Trophoblast cell (in vitro differentiated cells and primary cell): ENCODE results near the gene TOMM20.

ENCODE experiments used
- DNase-seq, 2 donors: peaks; one replicate each; pipeline ENCODE4 v3.0.0-alpha.2; 2016
- H2AFZ ChIP-seq: 2 replicates; pipeline ENCODE4 v1.6.1; 2013; ENCODE audit warnings: low read length, moderate library complexity, mild to moderate bottlenecking; ENCODE audit not compliant: insufficient read depth, poor library complexity
- H2AK5ac ChIP-seq: 2 replicates; pipeline ENCODE4 v1.6.1; 2013; ENCODE audit warnings: mild to moderate bottlenecking, low read length
- H2BK120ac ChIP-seq: 2 replicates; pipeline ENCODE4 v1.6.1; 2013; ENCODE audit warnings: low read length, mild to moderate bottlenecking, moderate library complexity; ENCODE audit not compliant: insufficient read depth, poor library complexity
- H2BK12ac ChIP-seq: 2 replicates; pipeline ENCODE4 v1.6.1; 2013; ENCODE audit warnings: mild to moderate bottlenecking, low read length, moderate library complexity
- H2BK5ac ChIP-seq: 2 replicates; pipeline ENCODE4 v1.6.1; 2013; ENCODE audit warnings: low read length, low read depth, moderate library complexity, mild to moderate bottlenecking; ENCODE audit not compliant: poor library complexity
- H3K14ac ChIP-seq: 2 replicates; pipeline ENCODE4 v1.6.1; 2013; ENCODE audit warnings: mild to moderate bottlenecking, low read length
- H3K18ac ChIP-seq: 2 replicates; pipeline ENCODE4 v1.6.1; 2013; ENCODE audit warnings: mild to moderate bottlenecking, low read length
- H3K23ac ChIP-seq: 2 replicates; pipeline ENCODE4 v1.6.1; 2013; ENCODE audit warnings: low read length
- H3K27ac ChIP-seq: 2 replicates; pipeline ENCODE4 v1.5.1; 2013; ENCODE audit warnings: low read depth, mild to moderate bottlenecking, inconsistent platforms, low read length, moderate library complexity
- H3K27me3 ChIP-seq: 2 replicates; pipeline ENCODE4 v1.6.1; 2013; ENCODE audit warnings: inconsistent platforms, mild to moderate bottlenecking, low read length, moderate library complexity; ENCODE audit not compliant: insufficient read depth
- H3K36me3 ChIP-seq, 2 experiments: 1 replicate in 1 of 2; 2 replicates in 1 of 2; pipeline ENCODE4 v1.6.1; 2013; ENCODE audit warnings: low read length in 2 of 2, mild to moderate bottlenecking in 2 of 2, moderate library complexity in 1 of 2; ENCODE audit not compliant: insufficient read depth in 2 of 2, control insufficient read depth in 1 of 2
- H3K4ac ChIP-seq: 2 replicates; pipeline ENCODE4 v1.6.1; 2013; ENCODE audit warnings: low read depth, mild to moderate bottlenecking, low read length, moderate library complexity
- H3K4me1 ChIP-seq, 2 experiments: 1 replicate in 1 of 2; 2 replicates in 1 of 2; pipeline ENCODE4 v1.6.1; 2013; ENCODE audit warnings: low read length in 2 of 2, mild to moderate bottlenecking in 2 of 2, moderate library complexity in 1 of 2; ENCODE audit not compliant: insufficient read depth in 2 of 2, control insufficient read depth in 1 of 2
- H3K4me2 ChIP-seq: 2 replicates; pipeline ENCODE4 v1.6.1; 2013; ENCODE audit warnings: inconsistent platforms, mild to moderate bottlenecking, low read length, moderate library complexity
- H3K4me3 ChIP-seq: 2 replicates; pipeline ENCODE4 v1.5.1; 2013; ENCODE audit warnings: mild to moderate bottlenecking, low read depth, low read length, inconsistent platforms
- H3K79me1 ChIP-seq: one replicate; pipeline ENCODE4 v1.6.1; 2013; ENCODE audit warnings: low read length
- H3K79me2 ChIP-seq: 2 replicates; pipeline ENCODE4 v1.6.1; 2013; ENCODE audit warnings: low read length, mild to moderate bottlenecking; ENCODE audit not compliant: control insufficient read depth, insufficient read depth, poor library complexity
- H3K9ac ChIP-seq: 2 replicates; pipeline ENCODE4 v1.6.1; 2013; ENCODE audit warnings: mild to moderate bottlenecking, low read length
- H3K9me3 ChIP-seq: 2 replicates; pipeline ENCODE4 v1.6.1; 2013; ENCODE audit warnings: low read depth, mild to moderate bottlenecking, control low read depth, inconsistent platforms, low read length; ENCODE audit not compliant: insufficient read depth
- H4K12ac ChIP-seq: 2 replicates; pipeline ENCODE4 v1.6.1; 2013; ENCODE audit warnings: low read depth, mild to moderate bottlenecking, low read length, moderate library complexity
- H4K8ac ChIP-seq: 2 replicates; pipeline ENCODE4 v1.6.1; 2013; ENCODE audit warnings: low read depth, mild to moderate bottlenecking, low read length, moderate library complexity
- H4K91ac ChIP-seq: one replicate; pipeline ENCODE4 v1.6.1; 2013; ENCODE audit warnings: low read depth, mild to moderate bottlenecking, low read length, moderate library complexity
- WGBS: extraction: QIAGEN DNeasy Blood & Tissue Kit; methylation state at CpG from one replicate; pipeline ENCODE4 v1.1.7; 2013; ENCODE audit warnings: missing lambda C conversion rate; ENCODE audit not compliant: insufficient read length, insufficient coverage; ENCODE audit errors: extremely low coverage; 5-methylcytosine and 5-hydroxymethylcytosine counted together

Gene TOMM20

DNA sequence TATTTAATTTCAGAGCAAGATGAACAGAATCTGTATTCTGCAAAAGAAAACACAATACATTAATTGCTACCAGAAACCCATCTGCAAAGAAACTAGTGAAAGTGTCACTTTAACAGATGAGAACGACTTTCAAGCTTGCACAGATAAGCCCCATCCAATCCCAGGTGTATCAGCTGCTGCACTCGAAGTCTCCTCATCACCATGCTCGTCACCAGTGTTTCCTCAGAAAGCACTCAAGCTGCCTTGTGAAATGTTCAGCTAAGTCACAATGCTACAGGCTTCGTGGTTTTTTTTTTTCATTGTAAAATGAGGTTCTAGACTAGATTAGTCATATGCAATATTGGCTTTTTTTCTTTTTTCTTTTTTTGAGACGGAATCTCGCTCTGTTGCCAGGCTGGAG is 3.3 kb upstream of the TOMM20 start:
- H2AFZ ChIP-seq, result no peak overlapping the region
- no CpG with 5 or more reads among the region's 6 CpGs for WGBS

DNA sequence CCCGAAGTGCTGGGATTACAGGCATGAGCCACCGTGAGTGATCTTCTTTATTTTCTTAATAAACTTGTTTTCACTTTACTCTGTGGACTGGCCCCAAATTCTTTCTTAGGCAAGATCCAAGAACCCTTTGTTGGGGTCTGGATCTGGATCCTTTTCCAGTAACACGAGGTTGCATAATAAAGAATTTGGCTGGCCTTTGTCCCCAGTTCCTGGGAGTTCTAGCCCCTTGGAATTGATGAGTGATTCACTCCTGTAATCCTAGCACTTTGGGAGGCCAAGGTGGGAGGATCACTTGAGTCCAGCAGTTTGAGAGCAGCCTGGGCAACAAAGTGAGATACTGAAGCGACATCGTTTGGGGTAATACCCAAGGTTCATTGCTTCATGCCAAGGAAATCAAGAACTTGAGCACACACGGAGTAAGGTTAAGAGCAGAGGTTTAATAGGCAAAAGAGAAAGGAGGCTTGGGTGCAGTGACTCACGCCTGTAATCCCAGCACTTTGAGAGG is 2.2 kb upstream of the TOMM20 start:
- no peak overlapping the region for H2AK5ac ChIP-seq
- H3K4me3 ChIP-seq, result no peak overlapping the region
- H3K4ac ChIP-seq, result no peak overlapping the region
- H4K12ac ChIP-seq, result no peak overlapping the region
- H2BK12ac ChIP-seq, result no peak overlapping the region
- WGBS, result no CpG with 5 or more reads among the region's 7 CpGs
- H4K91ac ChIP-seq, result no peak overlapping the region
- peaks cover 2 to 7% of the 10 kb centered on the region in 2 experiments for H3K4me1 ChIP-seq
- H4K8ac ChIP-seq, result no peak overlapping the region
- H3K9ac ChIP-seq, result no peak overlapping the region
- H2AFZ ChIP-seq, result no peak overlapping the region
- peaks cover 1% of the 10 kb centered on the region for H3K9me3 ChIP-seq
- H3K79me2 ChIP-seq, result peaks cover 17% of the 10 kb centered on the region
- no peak for DNase-seq
- no peak overlapping the region for H3K14ac ChIP-seq
- H3K27me3 ChIP-seq, result no peaks in the 10 kb centered on the region
- no peak overlapping the region for H3K18ac ChIP-seq
- H3K36me3 ChIP-seq, result peaks cover 25 to 29% of the 10 kb centered on the region in 2 experiments
- peaks cover 5% of the 10 kb centered on the region for H3K79me1 ChIP-seq
- H3K27ac ChIP-seq, result no peak overlapping the region
- no peak overlapping the region for H2BK120ac ChIP-seq
- H3K23ac ChIP-seq, result no peak overlapping the region
- no peak overlapping the region for H3K4me2 ChIP-seq
- no peak overlapping the region for H2BK5ac ChIP-seq

More for the DNA sequence above, 3.3 kb upstream of the TOMM20 start:
- no peak overlapping the region for H3K4me3 ChIP-seq
- H3K14ac ChIP-seq, result no peak overlapping the region
- H3K36me3 ChIP-seq, result peaks cover 21 to 36% of the 10 kb centered on the region in 2 experiments
- no peak overlapping the region for H2BK120ac ChIP-seq
- H3K9ac ChIP-seq, result no peak overlapping the region
- peaks cover 1% of the 10 kb centered on the region for H3K9me3 ChIP-seq
- peaks cover 5% of the 10 kb centered on the region for H3K79me1 ChIP-seq
- peaks cover 2 to 6% of the 10 kb centered on the region in 2 experiments for H3K4me1 ChIP-seq
- no peak overlapping the region for H4K91ac ChIP-seq
- H3K27ac ChIP-seq, result no peak overlapping the region
- H2BK5ac ChIP-seq, result no peak overlapping the region
- no peak overlapping the region for H3K18ac ChIP-seq
- DNase-seq, result no peak
- no peak overlapping the region for H3K4ac ChIP-seq
- no peak overlapping the region for H3K23ac ChIP-seq
- H3K4me2 ChIP-seq, result no peak overlapping the region
- H4K8ac ChIP-seq, result no peak overlapping the region
- no peaks in the 10 kb centered on the region for H3K27me3 ChIP-seq
- no peak overlapping the region for H4K12ac ChIP-seq
- no peak overlapping the region for H2BK12ac ChIP-seq
- peaks cover 12% of the 10 kb centered on the region for H3K79me2 ChIP-seq
- no peak overlapping the region for H2AK5ac ChIP-seq

DNA sequence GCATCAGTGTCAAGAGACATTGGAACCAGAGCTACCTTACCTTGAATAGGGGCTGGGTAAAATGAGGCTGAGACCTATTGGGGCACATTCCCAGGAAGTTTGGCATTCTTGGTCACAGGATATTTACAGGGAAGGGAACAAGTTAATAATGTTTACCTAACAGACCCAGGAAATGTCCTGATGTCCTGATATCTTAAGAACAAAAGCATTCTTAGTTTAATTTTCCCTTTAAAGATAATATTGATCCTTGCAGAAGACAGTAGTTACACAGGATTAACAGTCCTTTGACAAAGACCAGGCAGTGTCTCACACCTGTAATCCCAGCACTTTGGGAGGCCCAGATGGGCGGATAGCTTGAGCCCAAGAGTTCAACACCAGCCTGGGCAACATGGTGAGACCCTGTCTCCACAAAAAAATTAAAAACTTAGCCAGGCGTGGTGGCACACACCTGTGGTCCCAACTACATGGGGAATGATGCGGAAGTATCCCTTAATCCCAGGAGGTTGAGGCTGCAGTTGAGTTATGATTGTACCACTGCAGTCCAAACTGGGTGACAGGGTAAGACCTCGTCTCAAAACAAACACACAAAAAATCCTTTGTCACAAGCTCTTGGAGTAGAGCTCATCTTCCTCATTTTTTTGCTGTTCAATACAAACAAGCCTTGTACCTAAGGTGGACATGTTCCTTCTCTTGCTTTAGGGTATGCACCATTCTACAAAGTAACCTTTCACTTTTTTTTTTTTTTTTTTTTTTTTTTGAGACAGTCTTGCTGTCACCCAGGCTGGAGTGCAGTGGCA is 1.3 kb upstream of the TOMM20 start:
- Histone ChIP-seq H2BK12ac (no peak overlapping the region), H3K4me1 (peaks cover 2 to 7% of the 10 kb centered on the region in 2 experiments), H2AK5ac (no peak overlapping the region), H2AFZ (no peak overlapping the region), H4K91ac (no peak overlapping the region), H3K79me1 (peaks cover 5% of the 10 kb centered on the region), H3K14ac (no peak overlapping the region), H3K27me3 (no peaks in the 10 kb centered on the region), H3K18ac (no peak overlapping the region), H3K27ac (no peak overlapping the region), H3K4me2 (no peak overlapping the region), H2BK120ac (no peak overlapping the region), H3K36me3 (peaks cover 22 to 23% of the 10 kb centered on the region in 2 experiments), H4K8ac (no peak overlapping the region), H3K79me2 (peaks cover 20% of the 10 kb centered on the region), H3K9ac (no peak overlapping the region), H3K4me3 (no peak overlapping the region), H2BK5ac (no peak overlapping the region), H4K12ac (no peak overlapping the region), H3K23ac (no peak overlapping the region), H3K9me3 (peaks cover 1% of the 10 kb centered on the region), H3K4ac (no peak overlapping the region)
- WGBS, result no CpG with 5 or more reads among the region's 4 CpGs
- DNase-seq, result no peak

DNA sequence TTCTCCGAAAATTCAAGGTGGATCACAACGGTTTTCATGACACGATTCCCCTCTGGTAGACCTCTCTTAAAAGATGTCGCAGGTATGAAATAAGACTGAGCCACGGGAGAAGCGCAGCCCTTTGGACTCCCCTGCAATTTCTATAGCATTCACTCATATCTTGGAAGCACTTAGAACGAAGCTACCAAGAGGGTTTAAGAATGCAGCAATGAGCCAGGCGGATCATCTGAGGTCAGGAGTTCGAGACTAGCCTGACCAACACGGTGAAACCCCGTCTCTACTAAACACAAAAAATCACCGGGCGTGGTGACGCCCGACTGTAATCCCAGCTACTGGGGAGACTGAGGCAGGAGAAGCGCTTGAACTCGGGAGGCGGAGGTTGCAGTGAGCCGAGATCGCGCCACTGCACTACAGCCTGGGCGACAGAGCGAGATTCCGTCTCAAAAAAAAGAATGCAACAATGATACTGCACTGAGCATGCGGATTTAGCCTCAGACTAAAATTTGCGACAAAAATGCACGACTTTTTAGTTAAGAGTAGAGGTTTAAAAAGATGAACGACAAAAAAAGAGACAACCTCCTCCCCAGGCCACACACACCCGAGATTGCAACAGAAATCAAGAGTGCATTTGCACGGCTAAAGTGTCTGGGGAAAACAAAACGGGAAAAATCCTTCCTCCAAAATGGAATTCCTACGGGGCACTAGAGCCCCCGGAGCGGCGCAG is 743 bp downstream of the TOMM20 start:
- H3K4me1 ChIP-seq, result peaks cover 2 to 7% of the 10 kb centered on the region in 2 experiments
- peaks cover 20% of the 10 kb centered on the region for H3K79me2 ChIP-seq
- H3K4me2 ChIP-seq, result peak overlapping the region; percentile 63
- H3K27me3 ChIP-seq, result no peaks in the 10 kb centered on the region
- peak overlapping the region; percentile 65 for H2BK5ac ChIP-seq
- H3K9ac ChIP-seq, result peak overlapping the region; percentile 99
- peak overlapping the region; percentile 97 for H2AK5ac ChIP-seq
- peak overlapping the region; percentile 91 for H4K8ac ChIP-seq
- H3K79me1 ChIP-seq, result peaks cover 5% of the 10 kb centered on the region
- H3K36me3 ChIP-seq, result peaks cover 12 to 13% of the 10 kb centered on the region in 2 experiments
- peak overlapping the region; percentile 92 for H4K12ac ChIP-seq
- H2BK120ac ChIP-seq, result peak overlapping the region; percentile 87
- peak in 1 of 2 donors; percentile 50 for DNase-seq
- peak overlapping the region; percentile 80 for H3K27ac ChIP-seq
- H3K14ac ChIP-seq, result peak overlapping the region; percentile 89
- H3K18ac ChIP-seq, result peak overlapping the region; percentile 90
- H3K4ac ChIP-seq, result peak overlapping the region; percentile 98
- peaks cover 1% of the 10 kb centered on the region for H3K9me3 ChIP-seq
- WGBS, result no CpG with 5 or more reads among the region's 35 CpGs
- H4K91ac ChIP-seq, result peak overlapping the region; percentile 89
- no peak overlapping the region for H3K23ac ChIP-seq
- H3K4me3 ChIP-seq, result peak overlapping the region; percentile 99
- H2BK12ac ChIP-seq, result no peak overlapping the region
- peak overlapping the region; percentile 97 for H2AFZ ChIP-seq
